GM06990 (cell line): Measurements from ENCODE around the gene AKT1S1.

Experiments used
- DNase-seq: peaks from one replicate; pipeline ENCODE4 v3.0.0-alpha.2; 2011; ENCODE audit not compliant: insufficient read length; ENCODE audit errors: extremely low read depth
- H3K27me3 ChIP-seq: replicated peaks from 2 replicates; pipeline ENCODE4 v1.6.0; 2011; ENCODE audit warnings: low read length; ENCODE audit not compliant: control insufficient read depth, insufficient read depth
- H3K36me3 ChIP-seq: 2 replicates; pipeline ENCODE4 v1.5.1; 2011; ENCODE audit warnings: low read length; ENCODE audit not compliant: control insufficient read depth, insufficient read depth
- H3K4me3 ChIP-seq: replicated peaks from 2 replicates; pipeline ENCODE4 v1.5.1; 2011; ENCODE audit warnings: low read depth, mild to moderate bottlenecking, control low read depth, low read length
- TF ChIP-seq, protein P1 (sequence below): IDR thresholded peaks from 2 replicates; pipeline ENCODE4 v1.5.1; 2011; ENCODE audit warnings: low read length, control low read depth, mild to moderate bottlenecking, inconsistent platforms; ENCODE audit not compliant: insufficient read depth, poor library complexity, severe bottlenecking

Gene AKT1S1

DNA sequence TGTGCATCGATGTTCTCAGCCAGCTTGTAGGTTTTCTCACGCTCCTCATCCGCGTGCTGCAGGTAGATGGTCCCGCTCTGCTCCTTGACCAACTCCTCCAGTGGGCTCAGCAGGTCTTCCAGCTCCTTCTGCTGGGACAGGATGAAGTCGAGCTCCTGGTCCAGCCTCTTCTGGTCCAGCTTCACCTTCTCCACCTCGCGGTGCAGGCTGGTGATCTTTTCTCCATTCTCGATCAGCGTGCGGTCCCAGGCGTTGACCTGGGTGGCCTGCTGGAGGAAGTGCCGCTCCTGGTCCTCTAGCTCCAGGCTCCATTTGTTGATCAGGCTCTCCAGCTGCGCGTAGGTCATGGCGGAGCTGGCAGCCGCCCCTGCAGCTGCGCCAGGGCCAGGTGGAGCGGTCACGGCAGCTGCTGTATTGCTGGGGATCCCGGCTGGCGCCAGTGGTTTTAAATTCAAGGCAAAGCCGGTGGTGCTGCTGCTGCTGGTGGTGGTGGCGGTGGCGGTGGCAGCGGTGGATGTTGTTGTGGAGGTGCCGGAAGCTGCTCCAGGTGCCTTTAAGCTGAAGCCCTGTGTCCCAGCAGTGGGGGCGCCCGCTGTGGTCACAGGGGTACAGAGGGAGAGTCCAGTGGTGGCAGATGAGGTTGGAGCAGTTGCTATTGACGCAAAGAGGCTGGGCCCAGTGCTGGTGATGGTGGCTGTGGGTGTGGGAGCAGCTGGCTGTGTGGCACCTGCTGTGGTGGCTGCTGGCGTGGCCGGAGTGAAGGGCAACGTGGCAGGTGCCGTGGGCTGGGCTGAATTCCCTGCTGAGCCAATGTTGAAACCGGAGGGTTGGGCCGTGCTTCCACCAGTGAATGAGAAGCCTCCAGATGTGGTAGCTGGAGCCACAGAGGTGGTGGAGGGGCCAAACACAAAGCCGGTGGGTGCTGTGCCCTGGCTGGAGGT lies 31.6 kb upstream of the AKT1S1 start:
- TF ChIP-seq, protein P1, sequence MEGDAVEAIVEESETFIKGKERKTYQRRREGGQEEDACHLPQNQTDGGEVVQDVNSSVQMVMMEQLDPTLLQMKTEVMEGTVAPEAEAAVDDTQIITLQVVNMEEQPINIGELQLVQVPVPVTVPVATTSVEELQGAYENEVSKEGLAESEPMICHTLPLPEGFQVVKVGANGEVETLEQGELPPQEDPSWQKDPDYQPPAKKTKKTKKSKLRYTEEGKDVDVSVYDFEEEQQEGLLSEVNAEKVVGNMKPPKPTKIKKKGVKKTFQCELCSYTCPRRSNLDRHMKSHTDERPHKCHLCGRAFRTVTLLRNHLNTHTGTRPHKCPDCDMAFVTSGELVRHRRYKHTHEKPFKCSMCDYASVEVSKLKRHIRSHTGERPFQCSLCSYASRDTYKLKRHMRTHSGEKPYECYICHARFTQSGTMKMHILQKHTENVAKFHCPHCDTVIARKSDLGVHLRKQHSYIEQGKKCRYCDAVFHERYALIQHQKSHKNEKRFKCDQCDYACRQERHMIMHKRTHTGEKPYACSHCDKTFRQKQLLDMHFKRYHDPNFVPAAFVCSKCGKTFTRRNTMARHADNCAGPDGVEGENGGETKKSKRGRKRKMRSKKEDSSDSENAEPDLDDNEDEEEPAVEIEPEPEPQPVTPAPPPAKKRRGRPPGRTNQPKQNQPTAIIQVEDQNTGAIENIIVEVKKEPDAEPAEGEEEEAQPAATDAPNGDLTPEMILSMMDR = no peak
- Histone ChIP-seq H3K36me3 (peaks cover 24% of the 10 kb centered on the region), H3K27me3 (no peaks in the 10 kb centered on the region), H3K4me3 (no peak overlapping the region)
- DNase-seq = no peak

DNA sequence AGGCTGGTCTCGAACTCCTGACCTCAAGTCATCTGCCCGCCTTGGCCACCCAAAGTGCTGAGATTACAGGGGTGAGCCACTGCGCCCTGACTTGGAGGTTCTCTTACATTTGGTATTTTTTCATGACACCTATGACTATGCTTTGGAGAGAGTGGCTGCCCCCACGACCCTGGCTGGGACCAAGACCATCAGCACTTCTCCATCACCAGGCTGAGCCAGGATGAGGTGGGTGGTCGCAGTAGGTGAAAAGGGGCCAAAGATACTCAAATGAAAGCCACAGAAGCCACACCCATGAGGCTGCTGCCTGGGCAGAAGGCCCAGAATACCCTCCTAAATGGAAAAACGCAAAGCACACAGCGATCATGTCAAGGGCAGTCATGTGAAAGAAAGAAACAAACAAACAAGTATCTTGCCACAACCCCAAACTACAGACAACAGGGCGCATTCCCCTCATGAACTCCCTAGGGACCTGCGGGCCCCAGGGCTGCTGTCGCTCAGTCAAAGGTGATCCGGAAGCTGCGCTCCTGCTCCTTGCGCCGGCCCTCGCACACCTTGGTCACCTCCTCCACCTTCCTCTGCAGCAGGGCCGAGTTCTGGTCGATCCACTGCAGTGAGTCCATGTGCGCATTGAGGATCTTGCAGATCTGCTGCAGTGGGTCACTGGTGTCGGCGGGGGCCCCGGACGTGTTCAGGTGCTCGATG lies 30.7 kb upstream of the AKT1S1 start:
- TF ChIP-seq, protein P1 = no peak
- H3K4me3 ChIP-seq = no peak overlapping the region
- peaks cover 20% of the 10 kb centered on the region for H3K36me3 ChIP-seq
- DNase-seq = peak; percentile 78
- H3K27me3 ChIP-seq = no peaks in the 10 kb centered on the region

DNA sequence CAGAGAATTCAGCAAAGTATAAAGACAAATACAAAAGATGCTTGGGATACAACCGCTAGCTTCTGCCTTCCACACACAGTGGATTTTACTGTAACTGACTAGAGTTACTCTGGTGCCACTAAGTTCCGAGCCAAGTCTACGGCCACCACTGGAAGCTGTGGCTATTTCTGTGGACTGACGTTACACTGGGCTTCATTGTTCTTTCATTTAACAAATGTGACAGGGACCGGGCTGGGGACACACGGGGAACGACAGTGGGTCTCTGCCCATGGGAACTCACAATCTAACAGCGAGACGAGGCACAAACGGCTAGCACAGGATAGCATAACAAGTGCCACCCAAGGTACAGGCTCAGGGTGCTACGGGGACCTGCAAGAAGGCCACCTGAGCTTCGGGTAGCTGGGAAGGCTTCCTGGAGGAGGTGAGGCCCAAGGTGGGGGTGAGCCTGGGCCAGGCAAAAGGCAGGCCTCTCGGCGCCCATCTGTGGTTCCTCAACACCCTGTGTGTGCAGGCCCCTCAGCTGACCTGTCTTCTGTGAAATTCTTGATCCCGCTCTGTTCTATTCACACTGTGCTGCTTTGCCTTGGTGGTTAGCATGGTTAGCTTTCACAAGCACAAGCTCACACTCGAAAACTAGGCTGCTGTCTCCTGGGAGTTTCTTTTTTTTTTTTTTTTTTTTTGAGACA lies 29.9 kb upstream of the AKT1S1 start:
- Histone ChIP-seq H3K36me3 (peaks cover 18% of the 10 kb centered on the region), H3K27me3 (no peaks in the 10 kb centered on the region), H3K4me3 (no peak overlapping the region)
- TF ChIP-seq, protein P1 = no peak
- DNase-seq = no peak

DNA sequence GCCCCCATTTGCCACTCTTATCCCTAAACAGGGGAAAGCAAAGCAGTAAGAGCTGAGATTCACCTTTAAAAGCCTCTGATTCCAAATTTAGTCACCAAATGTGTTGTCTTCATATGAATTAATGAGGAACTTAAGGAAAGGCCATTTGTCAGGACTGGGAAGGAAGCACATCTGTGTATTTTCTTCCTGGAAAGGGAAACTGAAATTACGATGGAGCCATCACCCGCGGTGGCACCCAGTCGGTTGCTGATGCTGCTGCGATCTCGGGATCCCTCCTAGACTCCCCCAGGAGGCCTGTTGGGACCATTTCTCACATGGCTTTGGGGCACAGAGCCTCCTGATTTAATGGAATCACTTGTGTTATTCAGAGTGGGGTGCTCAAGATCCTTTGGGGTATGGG lies 27.0 kb upstream of the AKT1S1 start:
- no peak overlapping the region; the same call in 1 of the 2 replicates for H3K4me3 ChIP-seq
- no peaks in the 10 kb centered on the region for H3K27me3 ChIP-seq
- DNase-seq = no peak
- TF ChIP-seq, protein P1 = no peak
- H3K36me3 ChIP-seq = peaks cover 7% of the 10 kb centered on the region

DNA sequence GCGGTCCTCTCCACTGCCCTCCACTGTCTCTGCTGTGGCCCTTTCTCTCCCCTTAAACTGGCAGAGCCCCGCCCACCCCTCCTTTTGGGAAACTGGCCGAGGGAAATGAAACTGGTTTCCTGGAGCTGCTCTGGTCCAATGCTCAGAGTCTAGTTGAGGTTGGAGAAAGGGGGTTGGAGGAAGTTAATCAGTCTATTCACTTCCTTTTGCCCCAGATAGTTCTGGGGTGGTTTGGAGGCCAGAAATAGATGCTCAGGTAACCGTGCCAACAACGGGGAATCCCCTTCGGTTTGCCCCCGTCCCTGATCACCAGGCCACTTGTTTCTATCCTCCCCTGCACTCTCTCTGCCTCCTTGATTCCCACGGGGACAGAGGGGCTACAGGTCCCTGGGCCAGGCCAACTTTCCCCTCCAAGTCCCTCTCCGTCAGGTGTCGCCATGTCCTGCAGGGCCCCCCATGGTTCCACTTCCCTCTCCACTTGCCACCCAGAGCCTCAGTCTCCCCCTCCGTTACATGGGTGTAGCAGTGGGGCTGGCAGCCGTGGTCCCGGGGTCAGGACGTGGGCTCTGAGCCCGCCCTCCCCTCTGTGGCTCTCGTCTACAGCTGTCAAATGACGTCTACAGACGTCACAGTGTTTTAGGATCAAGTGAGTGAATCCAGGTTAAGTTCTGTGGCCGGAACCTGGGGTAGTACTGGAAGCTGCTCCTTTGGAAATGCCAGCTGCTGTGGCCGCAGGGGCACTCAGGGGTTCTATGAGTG lies 19.9 kb upstream of the AKT1S1 start, which contains the start of gene IL4I1:
Gene IL4I1 (minus strand): TSS at position 25 of the 759 bp plus-strand sequence. CDS start 727 bp downstream, outside the sequence.
- peak within 1 kb of the TSS; percentile 80 for H3K4me3 ChIP-seq
- H3K36me3 ChIP-seq = peaks cover 9% of the 10 kb centered on the region
- TF ChIP-seq, protein P1 = no peak
- H3K27me3 ChIP-seq = no peaks in the 10 kb centered on the region
- peak; percentile 86 for DNase-seq
